ENCODE data around the gene C1R.

GRCh38 chr12:7106082-7106481 lies 13.8 kb upstream of the C1R start:
- no peak for TF ChIP-seq CTCF (IDR thresholded peaks at IDR 0.05; ENCODE audit: insufficient read depth, low read length, poor library complexity, severe bottlenecking)
- TF ChIP-seq EZH2phosphoT487 (conservative IDR thresholded peaks at IDR 0.05; ENCODE audit: low read length) = no peak
